Measurements from ENCODE around the gene OPRD1.

Gene OPRD1

DNA sequence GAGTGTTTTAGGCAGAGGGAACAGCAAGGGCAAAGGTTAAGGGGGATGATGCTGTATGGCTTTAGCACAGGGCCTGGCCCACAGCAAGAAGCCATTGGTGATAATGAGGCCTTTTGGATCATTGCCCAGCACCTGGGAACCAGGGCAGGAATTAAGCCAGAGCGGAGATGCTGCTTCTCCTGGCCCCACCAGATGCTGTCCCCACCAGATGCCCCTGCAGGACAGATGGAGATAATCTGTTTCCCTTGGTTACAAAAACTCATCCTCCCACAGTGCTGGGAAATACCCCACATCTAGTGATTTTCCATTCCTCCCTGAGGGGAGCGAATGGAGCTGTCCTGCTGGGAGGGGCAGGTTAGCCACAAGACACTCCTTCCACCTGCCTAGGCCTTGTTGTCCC is 18.8 kb downstream of the OPRD1 start:
- no peak overlapping the region for H3K27ac Mint-ChIP-seq
- peaks cover 23% of the 10 kb centered on the region for H3K27me3 Mint-ChIP-seq (ENCODE audit: low read depth, poor library complexity)
- H3K9me3 Mint-ChIP-seq = no peaks in the 10 kb centered on the region
- TF ChIP-seq, protein P1, sequence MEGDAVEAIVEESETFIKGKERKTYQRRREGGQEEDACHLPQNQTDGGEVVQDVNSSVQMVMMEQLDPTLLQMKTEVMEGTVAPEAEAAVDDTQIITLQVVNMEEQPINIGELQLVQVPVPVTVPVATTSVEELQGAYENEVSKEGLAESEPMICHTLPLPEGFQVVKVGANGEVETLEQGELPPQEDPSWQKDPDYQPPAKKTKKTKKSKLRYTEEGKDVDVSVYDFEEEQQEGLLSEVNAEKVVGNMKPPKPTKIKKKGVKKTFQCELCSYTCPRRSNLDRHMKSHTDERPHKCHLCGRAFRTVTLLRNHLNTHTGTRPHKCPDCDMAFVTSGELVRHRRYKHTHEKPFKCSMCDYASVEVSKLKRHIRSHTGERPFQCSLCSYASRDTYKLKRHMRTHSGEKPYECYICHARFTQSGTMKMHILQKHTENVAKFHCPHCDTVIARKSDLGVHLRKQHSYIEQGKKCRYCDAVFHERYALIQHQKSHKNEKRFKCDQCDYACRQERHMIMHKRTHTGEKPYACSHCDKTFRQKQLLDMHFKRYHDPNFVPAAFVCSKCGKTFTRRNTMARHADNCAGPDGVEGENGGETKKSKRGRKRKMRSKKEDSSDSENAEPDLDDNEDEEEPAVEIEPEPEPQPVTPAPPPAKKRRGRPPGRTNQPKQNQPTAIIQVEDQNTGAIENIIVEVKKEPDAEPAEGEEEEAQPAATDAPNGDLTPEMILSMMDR (IDR thresholded peaks at IDR 0.05) = no peak
- peaks cover 3% of the 10 kb centered on the region for H3K4me1 Mint-ChIP-seq
- DNase-seq = no peak
- H3K36me3 Mint-ChIP-seq (ENCODE audit: low read depth) = no peaks in the 10 kb centered on the region
- no peak overlapping the region for H3K4me3 Mint-ChIP-seq

DNA sequence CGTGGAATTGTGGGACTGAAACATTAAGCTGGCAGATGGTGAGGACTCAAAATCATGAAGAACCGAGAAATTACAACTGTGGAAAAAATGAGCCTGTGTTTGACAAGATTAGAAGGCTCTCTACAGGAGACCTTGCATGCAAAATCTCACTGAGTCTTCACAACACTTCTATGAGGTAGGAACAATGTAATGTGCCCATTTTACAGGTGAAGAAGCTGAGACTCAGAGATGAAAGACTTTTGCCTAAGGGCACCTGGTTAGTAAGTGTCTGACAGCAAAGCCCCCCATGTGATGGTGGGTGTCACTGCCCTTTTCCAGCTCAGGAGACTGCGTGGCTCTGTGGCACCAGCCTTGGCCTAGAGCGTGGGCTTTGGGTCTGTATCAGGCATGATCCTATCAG is 21.0 kb downstream of the OPRD1 start:
- Mint-ChIP-seq H3K4me3 (no peak overlapping the region), H3K27ac (no peak overlapping the region), H3K4me1 (peaks cover 3% of the 10 kb centered on the region), H3K36me3 (ENCODE audit: low read depth) (no peaks in the 10 kb centered on the region), H3K9me3 (no peaks in the 10 kb centered on the region), H3K27me3 (ENCODE audit: low read depth, poor library complexity) (peaks cover 23% of the 10 kb centered on the region)
- TF ChIP-seq, protein P1 (IDR thresholded peaks at IDR 0.05) = no peak
- no peak for DNase-seq

DNA sequence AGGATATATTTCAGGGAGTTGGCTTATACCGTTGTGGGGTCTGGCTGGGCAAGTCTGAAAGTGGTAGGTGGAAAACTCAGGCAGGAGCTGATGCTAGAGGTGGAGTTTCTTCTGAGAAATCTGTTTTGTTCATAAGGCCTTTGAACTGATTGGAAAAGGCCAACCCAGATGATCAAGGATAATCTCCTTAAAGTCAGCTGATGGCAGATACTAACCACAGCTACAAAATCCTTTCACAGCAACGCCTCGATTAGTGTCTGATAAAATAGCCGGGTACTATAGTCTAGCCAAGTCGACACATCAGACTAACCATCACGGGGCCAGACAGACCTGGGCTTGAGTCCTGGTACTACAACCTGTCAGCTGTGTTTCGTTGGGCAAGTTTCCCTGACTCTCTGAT is 21.4 kb downstream of the OPRD1 start:
- no peak for DNase-seq
- TF ChIP-seq, protein P1 (IDR thresholded peaks at IDR 0.05) = no peak
- no peak overlapping the region for H3K27ac Mint-ChIP-seq
- H3K9me3 Mint-ChIP-seq = no peaks in the 10 kb centered on the region
- peaks cover 23% of the 10 kb centered on the region for H3K27me3 Mint-ChIP-seq (ENCODE audit: low read depth, poor library complexity)
- no peaks in the 10 kb centered on the region for H3K4me1 Mint-ChIP-seq
- no peak overlapping the region for H3K4me3 Mint-ChIP-seq
- no peaks in the 10 kb centered on the region for H3K36me3 Mint-ChIP-seq (ENCODE audit: low read depth)

DNA sequence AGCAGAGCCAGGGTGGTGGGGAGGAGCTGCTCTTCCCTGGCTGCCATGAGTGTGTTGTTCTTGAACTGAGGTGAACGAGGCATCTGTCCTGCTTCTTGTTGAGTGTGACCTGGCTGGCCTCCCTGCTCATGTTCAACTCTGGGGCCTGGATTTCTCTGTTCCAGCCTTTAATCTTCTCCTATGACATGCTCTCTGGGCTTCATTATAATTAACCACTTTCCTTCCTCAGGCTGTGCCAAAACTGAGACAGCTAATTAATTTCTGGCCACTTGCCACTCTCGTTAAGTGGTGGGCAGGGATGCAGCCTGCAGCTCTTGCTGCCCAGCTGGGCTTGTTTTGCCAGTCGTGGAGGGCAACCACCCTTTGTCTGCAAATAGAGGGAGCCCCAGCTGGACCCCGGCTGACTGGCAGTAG is 23.3 kb downstream of the OPRD1 start:
- no peaks in the 10 kb centered on the region for H3K36me3 Mint-ChIP-seq (ENCODE audit: low read depth)
- H3K27me3 Mint-ChIP-seq (ENCODE audit: low read depth, poor library complexity) = peaks cover 31% of the 10 kb centered on the region
- no peaks in the 10 kb centered on the region for H3K4me1 Mint-ChIP-seq
- H3K27ac Mint-ChIP-seq = no peak overlapping the region
- no peak overlapping the region for H3K4me3 Mint-ChIP-seq
- TF ChIP-seq, protein P1 (IDR thresholded peaks at IDR 0.05) = no peak
- no peak for DNase-seq
- H3K9me3 Mint-ChIP-seq = no peaks in the 10 kb centered on the region

DNA sequence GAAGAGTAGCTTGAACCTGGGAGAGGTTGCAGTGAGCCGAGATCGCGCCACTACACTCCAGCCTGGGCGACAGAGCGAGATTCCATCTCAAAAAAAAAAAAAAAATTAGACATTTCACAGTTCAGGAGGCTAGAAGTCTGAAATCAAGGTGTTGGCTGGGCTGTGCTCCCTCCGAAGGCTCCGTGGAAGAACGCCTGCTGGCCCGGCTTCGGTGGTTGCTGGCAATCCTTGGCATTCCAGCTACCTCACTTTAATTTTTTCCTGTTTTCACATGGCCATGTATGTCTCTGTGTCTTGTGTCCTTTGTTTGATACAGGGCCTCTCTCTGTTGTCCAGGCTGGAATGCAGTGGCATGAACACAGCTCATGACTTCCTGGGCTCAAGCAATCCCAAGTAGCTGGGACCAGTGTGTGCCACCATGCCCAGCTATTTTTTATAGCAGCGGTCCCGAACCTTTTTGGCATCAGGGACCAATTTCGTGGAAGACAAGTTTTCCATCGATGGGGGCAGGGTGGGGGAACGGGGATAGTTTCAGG is 24.5 kb downstream of the OPRD1 start:
- H3K27ac Mint-ChIP-seq = no peak overlapping the region
- TF ChIP-seq, protein P1 (IDR thresholded peaks at IDR 0.05) = no peak
- no peak for DNase-seq
- H3K27me3 Mint-ChIP-seq (ENCODE audit: low read depth, poor library complexity) = peaks cover 34% of the 10 kb centered on the region
- H3K4me1 Mint-ChIP-seq = no peaks in the 10 kb centered on the region
- H3K4me3 Mint-ChIP-seq = no peak overlapping the region
- no peaks in the 10 kb centered on the region for H3K36me3 Mint-ChIP-seq (ENCODE audit: low read depth)
- no peaks in the 10 kb centered on the region for H3K9me3 Mint-ChIP-seq

DNA sequence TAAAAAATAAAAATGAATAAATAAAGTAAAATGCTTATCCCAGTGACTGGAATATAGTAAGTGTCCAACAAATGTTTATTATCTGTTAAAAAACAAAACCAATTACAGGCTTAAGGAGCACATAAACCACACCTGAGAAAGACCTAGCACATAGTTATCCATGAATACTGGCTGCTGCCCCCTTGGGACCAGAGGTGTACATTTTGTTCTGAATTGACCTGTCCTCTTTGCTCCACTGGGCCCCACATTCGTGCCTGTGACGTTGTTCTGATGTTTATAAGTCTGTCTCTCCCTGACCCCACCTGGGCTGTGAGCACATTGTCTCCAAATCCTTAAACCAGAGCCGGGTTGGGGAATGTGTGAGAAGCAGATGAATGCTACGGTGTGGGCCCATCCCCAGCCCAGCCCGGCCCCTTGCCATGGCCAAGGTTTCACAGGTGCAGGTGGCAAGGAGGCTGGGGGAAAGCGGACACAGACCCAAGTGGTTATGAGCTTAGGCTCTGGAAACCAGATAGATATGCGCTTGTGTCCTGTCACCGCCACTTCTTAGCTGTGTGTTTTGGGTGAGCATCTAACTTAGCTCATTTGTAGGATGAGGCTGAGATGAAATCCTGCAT is 29.1 kb downstream of the OPRD1 start:
- no peak for DNase-seq
- TF ChIP-seq, protein P1 (IDR thresholded peaks at IDR 0.05) = no peak
- H3K27me3 Mint-ChIP-seq (ENCODE audit: low read depth, poor library complexity) = peaks cover 41% of the 10 kb centered on the region
- H3K27ac Mint-ChIP-seq = no peak overlapping the region
- H3K9me3 Mint-ChIP-seq = no peaks in the 10 kb centered on the region
- H3K4me3 Mint-ChIP-seq = no peak overlapping the region
- H3K36me3 Mint-ChIP-seq (ENCODE audit: low read depth) = no peaks in the 10 kb centered on the region
- H3K4me1 Mint-ChIP-seq = peaks cover 3% of the 10 kb centered on the region
